Ecto neural progenitor cell (in vitro differentiated cells): ENCODE measurements around the gene SZT2.

ENCODE experiments used
- DNase-seq: peaks from one replicate; pipeline ENCODE4 v3.0.0-alpha.2; 2018; ENCODE audit warnings: low spot score

The SZT2 gene

GRCh38 chr1:43389326-43390313, at the start of gene SZT2, which contains the start of gene MED8:
Gene SZT2, plus strand, starts transcription at chr1:43389899. Its CDS starts 70 bp downstream, at chr1:43389969.
Gene MED8, minus strand, starts transcription at chr1:43389800. Its CDS starts 36 bp downstream, at chr1:43389764.
- DNase-seq: peak; percentile 98

- no peak for DNase-seq
Measured at GRCh38 chr1:43340559-43340958, 49.1 kb upstream of the SZT2 start.

DNA sequence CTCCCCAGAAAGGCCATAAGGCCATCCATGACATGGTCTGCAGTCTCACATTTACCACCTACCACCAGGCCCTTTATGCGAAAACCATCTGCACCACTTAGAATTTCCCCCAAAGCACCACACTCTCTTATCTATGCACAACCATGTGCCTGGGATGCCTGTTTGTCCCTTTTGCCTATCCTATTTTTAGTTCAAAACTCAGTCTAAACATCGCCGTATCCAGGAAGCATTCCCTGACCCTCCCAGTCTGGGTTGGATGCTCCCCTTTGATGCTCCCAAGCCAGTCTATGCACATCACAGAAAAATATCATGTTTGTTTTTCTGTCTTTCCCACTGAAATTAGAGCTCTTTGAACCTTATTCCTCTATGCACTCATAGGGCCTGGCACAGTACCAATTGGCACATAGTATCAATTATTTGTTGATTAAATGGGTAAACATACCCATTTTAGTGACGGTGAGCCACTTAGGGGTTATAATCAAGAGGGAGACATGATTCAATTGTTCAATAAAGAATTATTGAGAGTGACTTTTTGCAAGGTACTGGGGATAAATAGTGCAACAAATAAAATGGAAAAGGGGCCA, 45.3 kb upstream of the SZT2 start:
- DNase-seq: no peak

- DNase-seq: no peak
Measured at GRCh38 chr1:43345120-43345519, 44.6 kb upstream of the SZT2 start.

GRCh38 chr1:43346636-43347035, 43.1 kb upstream of the SZT2 start:
- DNase-seq: no peak

DNA sequence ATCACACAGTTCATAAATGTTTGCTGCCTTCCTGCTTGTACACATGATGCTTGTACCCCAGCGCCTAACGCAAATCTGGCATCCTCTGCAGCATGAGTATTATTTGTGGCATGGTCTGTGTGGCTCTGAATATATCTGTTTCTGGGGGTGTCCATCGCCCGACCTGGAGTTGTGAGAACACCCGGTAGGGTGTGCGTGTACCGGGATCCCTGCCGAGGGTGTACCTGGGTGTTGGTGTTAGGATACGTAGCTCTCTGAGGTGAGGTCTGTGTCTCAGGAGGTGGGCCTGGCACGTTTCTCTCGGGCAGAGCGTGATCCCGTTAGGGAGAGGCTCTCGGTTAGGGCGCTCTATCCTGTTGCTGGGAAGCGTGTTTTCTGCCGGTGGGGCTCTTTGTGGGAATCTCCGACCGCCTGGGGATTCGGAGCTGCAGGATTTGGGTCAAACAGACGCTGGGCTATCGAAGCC, 41.3 kb upstream of the SZT2 start:
- DNase-seq: peak; percentile 57

DNA sequence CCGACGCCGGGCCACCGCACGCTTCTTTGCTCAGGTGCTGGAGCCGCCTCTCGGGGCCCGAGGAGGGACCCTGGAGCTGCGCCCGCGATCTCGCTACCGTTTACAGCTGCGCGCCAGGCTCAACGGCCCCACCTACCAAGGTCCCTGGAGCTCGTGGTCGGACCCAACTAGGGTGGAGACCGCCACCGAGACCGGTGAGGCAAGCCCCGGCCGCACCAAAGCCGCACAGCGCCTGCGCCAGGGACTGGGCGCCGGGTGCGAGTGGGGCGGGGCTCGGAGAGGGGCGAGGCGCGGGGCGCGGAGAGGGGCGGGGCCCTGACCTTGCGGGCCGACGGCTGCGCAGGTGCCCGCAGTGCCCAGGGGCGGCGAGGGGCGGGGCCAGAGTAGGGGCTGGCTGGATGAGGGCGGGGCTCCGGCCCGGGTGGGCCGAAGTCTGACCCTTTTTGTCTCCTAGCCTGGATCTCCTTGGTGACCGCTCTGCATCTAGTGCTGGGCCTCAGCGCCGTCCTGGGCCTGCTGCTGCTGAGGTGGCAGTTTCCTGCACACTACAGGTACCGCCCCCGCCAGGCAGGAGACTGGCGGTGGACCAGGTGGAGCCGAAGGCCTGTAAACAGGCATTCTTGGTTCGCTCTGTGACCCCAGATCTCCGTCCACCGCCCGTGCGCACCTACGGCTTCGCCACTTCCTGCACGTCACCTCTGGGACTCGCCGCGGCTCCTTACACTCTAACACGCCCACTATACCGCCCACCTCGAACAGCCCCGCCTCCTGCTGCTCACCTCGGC, 40.7 kb upstream of the SZT2 start:
- peak; percentile 96 for DNase-seq

DNA sequence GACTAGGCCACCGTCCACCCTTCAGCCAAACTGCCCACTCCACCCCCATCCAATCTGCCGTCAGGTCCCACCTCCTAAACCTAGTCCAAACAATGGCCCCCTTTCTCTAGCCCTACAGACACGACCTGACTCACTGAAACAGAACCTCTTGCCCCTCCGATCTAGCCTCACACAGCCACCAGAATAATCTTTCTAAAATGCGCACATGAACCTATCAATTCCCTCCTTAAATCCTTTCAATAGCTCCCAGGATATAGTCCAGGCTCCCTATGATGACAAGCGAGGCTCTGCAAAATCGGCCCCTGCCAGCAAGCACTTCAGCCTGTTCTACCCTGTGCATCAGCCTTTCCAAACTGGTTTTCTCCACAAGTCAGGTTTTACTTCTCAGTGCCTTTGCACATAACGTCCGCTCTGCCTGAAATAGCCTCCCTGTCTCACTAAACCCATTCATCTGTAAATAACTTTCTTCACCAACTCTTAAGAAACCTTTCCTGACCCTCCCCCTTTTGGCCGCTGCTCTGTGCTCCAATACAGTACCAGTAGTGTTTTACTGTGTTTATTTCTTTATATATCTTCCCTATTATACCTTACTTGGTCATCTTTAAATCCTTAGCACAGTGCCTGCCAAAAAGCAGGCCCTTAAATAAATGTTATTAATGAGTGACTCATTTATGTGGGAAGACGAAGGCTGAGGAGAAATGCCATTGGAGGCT, 39.9 kb upstream of the SZT2 start:
- no peak for DNase-seq

GRCh38 chr1:43350976-43351375, 38.7 kb upstream of the SZT2 start:
- no peak for DNase-seq

- DNase-seq: no peak
Measured at GRCh38 chr1:43351421-43352350, 38.0 kb upstream of the SZT2 start.

DNA sequence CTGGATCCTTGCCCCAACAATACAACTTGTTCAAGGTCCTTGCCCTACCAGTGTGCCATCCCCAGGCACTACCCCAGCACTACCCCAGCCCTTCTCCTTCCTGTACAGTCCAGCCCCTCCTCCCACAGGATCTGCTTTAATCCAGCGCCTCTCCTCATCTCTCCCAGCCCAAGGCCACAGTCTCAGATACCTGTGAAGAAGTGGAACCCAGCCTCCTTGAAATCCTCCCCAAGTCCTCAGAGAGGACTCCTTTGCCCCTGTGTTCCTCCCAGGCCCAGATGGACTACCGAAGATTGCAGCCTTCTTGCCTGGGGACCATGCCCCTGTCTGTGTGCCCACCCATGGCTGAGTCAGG, 37.4 kb upstream of the SZT2 start:
- DNase-seq: no peak

- no peak for DNase-seq
Measured at GRCh38 chr1:43352881-43353280, 36.8 kb upstream of the SZT2 start.

- no peak for DNase-seq
Measured at GRCh38 chr1:43354471-43354870, 35.2 kb upstream of the SZT2 start.

DNA sequence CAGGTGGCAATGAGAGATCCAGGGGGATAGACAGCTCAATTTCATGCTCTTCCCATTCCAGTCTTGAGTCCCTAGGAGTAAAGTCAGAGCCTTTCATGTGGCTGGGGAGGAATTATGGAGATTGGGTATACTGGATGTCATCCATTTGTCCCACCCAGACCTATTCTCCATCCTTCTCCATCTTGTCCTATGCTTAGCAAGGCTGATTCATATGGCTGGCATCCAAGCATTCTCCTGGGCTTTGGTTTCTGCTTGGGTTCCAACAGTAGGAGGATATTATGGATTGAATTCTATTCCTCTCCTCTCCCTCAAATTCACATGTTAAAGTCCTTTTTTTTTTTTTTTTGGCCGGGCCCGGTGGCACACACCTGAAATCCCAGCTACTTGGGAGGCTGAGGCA, 34.8 kb upstream of the SZT2 start:
- DNase-seq: no peak

DNA sequence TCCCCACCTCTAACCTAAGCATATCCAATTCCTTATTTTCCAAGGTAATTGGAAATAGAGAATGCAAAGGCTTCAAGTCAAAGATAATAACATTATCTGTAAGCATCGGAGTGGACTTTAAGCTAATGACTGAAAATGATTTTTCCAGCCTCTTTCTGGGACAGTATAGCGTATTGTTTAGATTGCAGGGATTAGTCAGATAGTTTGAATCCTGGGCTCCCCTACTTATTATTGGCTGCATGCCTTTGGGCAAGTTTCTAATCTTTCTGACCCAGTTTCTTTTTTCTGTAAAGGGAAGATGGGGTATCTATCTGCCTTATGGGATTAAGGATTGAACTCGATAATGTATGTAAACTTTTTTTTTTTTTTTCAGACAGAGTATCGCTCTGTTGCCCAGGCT, 32.4 kb upstream of the SZT2 start:
- DNase-seq: no peak

DNA sequence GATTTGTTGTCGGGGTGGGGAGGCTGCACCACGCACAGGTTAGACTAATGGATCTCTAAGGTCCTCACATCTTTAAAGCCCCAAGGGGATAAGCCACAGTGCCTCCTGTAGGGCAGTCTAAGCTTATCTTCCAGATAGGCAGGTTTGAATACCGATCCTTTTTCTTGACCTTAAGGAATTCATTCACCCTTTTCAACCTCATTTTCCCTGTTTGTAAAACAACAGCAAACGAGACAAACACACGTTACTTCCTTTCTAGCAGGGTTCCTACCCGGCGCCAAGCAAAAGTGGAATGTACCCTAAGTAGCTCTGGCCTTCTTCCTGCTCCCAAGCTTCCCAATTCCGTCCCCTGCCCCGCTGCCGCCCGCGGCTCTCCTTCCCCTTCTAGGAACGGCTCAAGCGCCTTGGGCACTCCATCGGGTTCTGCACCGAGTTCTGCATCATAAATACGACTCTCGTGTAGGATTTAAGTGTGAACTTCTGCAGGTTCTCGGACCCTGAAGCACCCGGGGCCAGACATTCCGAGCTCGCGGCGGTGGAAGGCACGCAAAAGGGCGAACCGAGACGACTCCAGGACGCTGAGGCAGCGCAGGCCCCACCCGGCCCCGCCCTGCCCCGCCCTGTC, 31.5 kb upstream of the SZT2 start:
- DNase-seq: no peak

GRCh38 chr1:43358746-43359693, 30.7 kb upstream of the SZT2 start, which contains the start of gene CDC20:
Gene CDC20, plus strand, starts transcription at chr1:43358981. Its CDS starts 235 bp downstream, at chr1:43359216.
- DNase-seq: peak; percentile 100

DNA sequence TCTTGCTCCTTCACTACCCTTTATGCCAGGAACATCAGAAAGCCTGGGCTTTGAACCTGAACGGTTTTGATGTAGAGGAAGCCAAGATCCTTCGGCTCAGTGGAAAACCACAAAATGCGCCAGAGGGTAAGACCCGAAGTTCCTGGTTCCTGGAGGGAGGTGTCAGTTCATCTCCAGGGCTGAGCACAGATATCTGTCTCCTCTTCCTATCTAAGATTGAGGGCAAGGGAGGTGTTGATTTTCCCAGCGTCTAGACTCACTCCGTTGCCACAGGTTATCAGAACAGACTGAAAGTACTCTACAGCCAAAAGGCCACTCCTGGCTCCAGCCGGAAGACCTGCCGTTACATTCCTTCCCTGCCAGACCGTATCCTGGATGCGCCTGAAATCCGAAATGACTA, 30.0 kb upstream of the SZT2 start:
- DNase-seq: no peak

- DNase-seq: no peak
Measured at GRCh38 chr1:43360616-43361015, 29.1 kb upstream of the SZT2 start.
